GM23248 (cell line): Measurements from ENCODE around the gene RCC2.

Experiments
- EZH2 ChIP-seq: fragments of 200-600 bp; sonication (generic); IDR thresholded peaks from 2 replicates; pipeline ENCODE4 v1.6.1; 2018; ENCODE audit warnings: antibody characterized with exemption, mild to moderate bottlenecking; ENCODE audit not compliant: insufficient read depth, poor library complexity, severe bottlenecking
- EZH2phosphoT487 ChIP-seq: fragments of 200-600 bp; sonication (generic); IDR thresholded peaks from 2 replicates; pipeline ENCODE4 v1.6.1; 2018; ENCODE audit warnings: antibody characterized with exemption, moderate library complexity, mild to moderate bottlenecking, low read depth; ENCODE audit not compliant: insufficient read depth

- TF ChIP-seq EZH2: no peak
- no peak for TF ChIP-seq EZH2phosphoT487
Observed at GRCh38 chr1:17422461-17422860, 17.0 kb downstream of the RCC2 start.
